H9 (cell line): ENCODE results near the gene LTB4R. TPM values are rescaled to one million over a fixed set of nuclear protein-coding genes. Genes with fewer than 3 reads are reported as not detected.

Source experiments
- DNase-seq: peaks from one replicate; pipeline ENCODE4 v3.0.0-alpha.2; 2017
- H2AFZ ChIP-seq: one replicate; pipeline ENCODE4 v1.6.1; 2013; ENCODE audit warnings: mild to moderate bottlenecking, low read length, control low read depth, moderate library complexity
- H2AK5ac ChIP-seq: 2 replicates; pipeline ENCODE4 v1.6.1; 2013; ENCODE audit warnings: low read length, control low read depth, mixed read lengths; ENCODE audit not compliant: insufficient read length
- H2BK120ac ChIP-seq: one replicate; pipeline ENCODE4 v1.6.1; 2013; ENCODE audit warnings: low read depth, mild to moderate bottlenecking, low read length, control low read depth, inconsistent platforms; ENCODE audit not compliant: poor library complexity, severe bottlenecking
- H2BK12ac ChIP-seq: 2 replicates; pipeline ENCODE4 v1.6.1; 2013; ENCODE audit warnings: low read length, control low read depth, mixed read lengths, low read depth; ENCODE audit not compliant: insufficient read length
- H2BK15ac ChIP-seq: 2 replicates; pipeline ENCODE4 v1.6.1; 2013; ENCODE audit warnings: low read depth, low read length, control low read depth
- H2BK20ac ChIP-seq: one replicate; pipeline ENCODE4 v1.6.1; 2013; ENCODE audit warnings: low read depth, mild to moderate bottlenecking, low read length, control low read depth, inconsistent platforms; ENCODE audit not compliant: poor library complexity, severe bottlenecking
- H2BK5ac ChIP-seq: 2 replicates; pipeline ENCODE4 v1.6.1; 2013; ENCODE audit warnings: low read length, control low read depth, mixed read lengths; ENCODE audit not compliant: insufficient read length
- H3K14ac ChIP-seq: 2 replicates; pipeline ENCODE4 v1.6.1; 2013; ENCODE audit warnings: low read length, control low read depth; ENCODE audit not compliant: insufficient read depth
- H3K18ac ChIP-seq: 2 replicates; pipeline ENCODE4 v1.6.1; 2013; ENCODE audit warnings: low read depth, mild to moderate bottlenecking, mixed read lengths, low read length, control low read depth; ENCODE audit not compliant: insufficient read length
- H3K23ac ChIP-seq: 2 replicates; pipeline ENCODE4 v1.6.1; 2013; ENCODE audit warnings: low read length, control low read depth, mixed read lengths, low read depth; ENCODE audit not compliant: insufficient read length
- H3K23me2 ChIP-seq: 2 replicates; pipeline ENCODE4 v1.6.1; 2013; ENCODE audit warnings: low read depth, mild to moderate bottlenecking, mixed read lengths, low read length, control low read depth; ENCODE audit not compliant: insufficient read length, poor library complexity, severe bottlenecking
- H3K27ac ChIP-seq: 2 replicates; pipeline ENCODE4 v1.5.1; 2013; ENCODE audit warnings: low read length, control low read depth, mixed read lengths, low read depth; ENCODE audit not compliant: insufficient read length
- H3K27me3 ChIP-seq: 2 replicates; pipeline ENCODE4 v1.6.1; 2013; ENCODE audit warnings: low read length, control low read depth, inconsistent platforms; ENCODE audit not compliant: insufficient read depth
- H3K4ac ChIP-seq: 2 replicates; pipeline ENCODE4 v1.6.1; 2013; ENCODE audit warnings: low read depth, mild to moderate bottlenecking, control low read depth, inconsistent platforms, low read length, moderate library complexity
- H3K4me1 ChIP-seq: 2 replicates; pipeline ENCODE4 v1.6.1; 2013; ENCODE audit warnings: low read length, control low read depth, inconsistent platforms; ENCODE audit not compliant: insufficient read depth
- H3K4me2 ChIP-seq: 2 replicates; pipeline ENCODE4 v1.6.1; 2013; ENCODE audit warnings: low read length, control low read depth, mixed read lengths; ENCODE audit not compliant: insufficient read length, insufficient read depth
- H3K56ac ChIP-seq: 2 replicates; pipeline ENCODE4 v1.6.1; 2013; ENCODE audit warnings: low read depth, mild to moderate bottlenecking, mixed read lengths, low read length, control low read depth; ENCODE audit not compliant: insufficient read length
- H3K79me1 ChIP-seq: 2 replicates; pipeline ENCODE4 v1.6.1; 2013; ENCODE audit warnings: low read depth, mild to moderate bottlenecking, moderate library complexity, low read length, control low read depth, inconsistent platforms; ENCODE audit not compliant: insufficient read depth, poor library complexity, severe bottlenecking
- H3K79me2 ChIP-seq: 2 replicates; pipeline ENCODE4 v1.6.1; 2013; ENCODE audit warnings: low read length, control low read depth, inconsistent platforms; ENCODE audit not compliant: insufficient read depth
- H3K9ac ChIP-seq: 2 replicates; pipeline ENCODE4 v1.6.1; 2013; ENCODE audit warnings: low read length, control low read depth, mixed read lengths; ENCODE audit not compliant: insufficient read length; ENCODE audit errors: extremely low read depth
- H3K9me3 ChIP-seq: one replicate; pipeline ENCODE4 v1.6.1; 2013; ENCODE audit warnings: low read depth, low read length, inconsistent platforms; ENCODE audit not compliant: control insufficient read depth
- H3T11ph ChIP-seq: one replicate; pipeline ENCODE4 v1.6.1; 2013; ENCODE audit warnings: mild to moderate bottlenecking, low read length, control low read depth, inconsistent platforms
- H4K20me1 ChIP-seq: one replicate; pipeline ENCODE4 v1.6.1; 2013; ENCODE audit not compliant: control insufficient read depth, insufficient read length, insufficient read depth
- H4K5ac ChIP-seq: 2 replicates; pipeline ENCODE4 v1.6.1; 2013; ENCODE audit warnings: low read depth, mild to moderate bottlenecking, mixed read lengths, low read length, control low read depth; ENCODE audit not compliant: insufficient read length
- H4K8ac ChIP-seq: replicated peaks from 2 replicates; pipeline ENCODE4 v1.6.1; 2013; ENCODE audit warnings: low read length, control low read depth, mixed read lengths, low read depth; ENCODE audit not compliant: insufficient read length
- H4K91ac ChIP-seq: 2 replicates; pipeline ENCODE4 v1.6.1; 2013; ENCODE audit warnings: low read depth, mild to moderate bottlenecking, moderate library complexity, mixed read lengths, low read length, control low read depth; ENCODE audit not compliant: insufficient read length
- H3K27ac Mint-ChIP-seq, 3 experiments: 2 replicates in 2 of 3; 3 replicates in 1 of 3; pipeline ENCODE4 v1.8.0; 2020 to 2021; ENCODE audit warnings: mixed read lengths in 3 of 3, mild to moderate bottlenecking in 1 of 3, moderate library complexity in 1 of 3
- H3K27me3 Mint-ChIP-seq: 2 replicates; pipeline ENCODE4 v1.8.0; 2021; ENCODE audit warnings: low read depth, mild to moderate bottlenecking, moderate library complexity, mixed read lengths
- H3K36me3 Mint-ChIP-seq, 3 experiments: 2 replicates in 2 of 3; 3 replicates in 1 of 3; pipeline ENCODE4 v1.8.0; 2020 to 2021; ENCODE audit warnings: low read depth in 3 of 3, mixed read lengths in 3 of 3; ENCODE audit not compliant: insufficient read depth in 1 of 3
- H3K4me1 Mint-ChIP-seq, 2 experiments: 2 replicates each; pipeline ENCODE4 v1.8.0; 2020; ENCODE audit warnings: mixed read lengths in 2 of 2
- H3K4me3 Mint-ChIP-seq, 2 experiments: 2 replicates in 1 of 2; 3 replicates in 1 of 2; pipeline ENCODE4 v1.8.0; 2020 to 2021; ENCODE audit warnings: mild to moderate bottlenecking in 2 of 2, mixed read lengths in 2 of 2, moderate library complexity in 1 of 2
- H3K9me3 Mint-ChIP-seq, 2 experiments: 2 replicates in 1 of 2; 3 replicates in 1 of 2; pipeline ENCODE4 v1.8.0; 2020; ENCODE audit warnings: mild to moderate bottlenecking in 2 of 2, mixed read lengths in 2 of 2, moderate library complexity in 1 of 2
- WGBS: extraction: QIAGEN DNeasy Blood & Tissue Kit; methylation state at CpG from one replicate; pipeline ENCODE4 v1.1.7; 2013; ENCODE audit warnings: missing lambda C conversion rate, low lambda C conversion rate, mixed read lengths; ENCODE audit not compliant: insufficient read length; ENCODE audit errors: extremely low coverage; 5-methylcytosine and 5-hydroxymethylcytosine counted together
- total RNA-seq: library from RNA; stranded (reverse); gene quantifications from 2 replicates; pipeline ENCODE4 v1.2.1, GENCODE V29; 2021
- TF ChIP-seq, protein P1 (sequence below): fragments of 200-600 bp; sonication (generic); conservative IDR thresholded peaks from 3 replicates; pipeline ENCODE4 v1.8.0; 2021; ENCODE audit warnings: antibody characterized with exemption, mild to moderate bottlenecking

The LTB4R gene
- total RNA-seq, 1 experiment from 2014 or later: 8.9 TPM

DNA sequence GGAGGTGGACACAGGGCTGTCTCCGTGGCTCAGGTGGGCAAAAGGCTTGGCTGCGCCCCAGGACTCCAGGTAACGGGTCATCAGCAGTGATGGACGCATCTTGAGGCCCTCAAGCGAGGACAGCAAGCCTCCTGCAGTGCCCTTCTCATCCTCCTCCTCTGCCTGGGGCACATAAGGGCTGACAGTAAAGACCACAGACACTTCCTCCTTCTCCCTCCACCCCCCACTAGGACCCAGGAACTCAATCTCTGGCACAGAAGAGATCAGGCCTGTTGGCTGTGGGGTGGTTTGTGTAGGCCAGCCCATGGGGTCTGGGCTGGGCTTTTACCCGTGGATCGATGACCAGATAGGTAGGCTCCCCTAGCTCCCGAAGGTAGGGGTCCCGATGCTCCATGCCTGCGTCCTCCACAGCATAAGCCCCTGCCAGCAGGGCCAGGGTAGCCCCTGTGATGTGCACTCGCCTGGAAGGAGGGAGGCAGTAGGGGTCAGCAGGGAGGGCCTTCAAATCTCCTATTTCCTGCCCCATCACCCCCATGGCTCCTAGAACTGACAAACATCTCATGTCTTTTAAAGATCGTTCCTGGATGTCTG, 17.9 kb downstream of the LTB4R start:
- Histone ChIP-seq H3K27ac (no peak overlapping the region), H4K91ac (no peak overlapping the region), H2BK12ac (no peak overlapping the region), H3K23ac (no peak overlapping the region), H3K18ac (no peak overlapping the region), H3K27me3 (peaks cover 13% of the 10 kb centered on the region), H4K8ac (no peak overlapping the region), H3K23me2 (peaks cover 10% of the 10 kb centered on the region), H2AK5ac (no peak overlapping the region), H2AFZ (no peak overlapping the region), H2BK15ac (no peak overlapping the region), H2BK120ac (no peak overlapping the region), H3K9ac (no peak overlapping the region), H3K4me2 (no peak overlapping the region), H3K14ac (no peak overlapping the region), H2BK20ac (no peak overlapping the region), H3K79me2 (no peaks in the 10 kb centered on the region), H3T11ph (no peak overlapping the region), H3K4me1 (no peaks in the 10 kb centered on the region), H4K5ac (no peak overlapping the region), H4K20me1 (no peaks in the 10 kb centered on the region), H3K9me3 (no peaks in the 10 kb centered on the region), H3K79me1 (no peaks in the 10 kb centered on the region), H2BK5ac (no peak overlapping the region), H3K4ac (no peak overlapping the region), H3K56ac (no peak overlapping the region)
- H3K4me3 Mint-ChIP-seq: no peak overlapping the region; a peak in 1 of 5 replicates
- H3K36me3 Mint-ChIP-seq: no peaks in the 10 kb centered on the region; a peak in 1 of 7 replicates
- H3K4me1 Mint-ChIP-seq: peaks cover 12 to 14% of the 10 kb centered on the region in 2 experiments
- H3K27ac Mint-ChIP-seq: no peak overlapping the region
- WGBS: no CpG with 5 or more reads among the region's 12 CpGs
- TF ChIP-seq, protein P1, sequence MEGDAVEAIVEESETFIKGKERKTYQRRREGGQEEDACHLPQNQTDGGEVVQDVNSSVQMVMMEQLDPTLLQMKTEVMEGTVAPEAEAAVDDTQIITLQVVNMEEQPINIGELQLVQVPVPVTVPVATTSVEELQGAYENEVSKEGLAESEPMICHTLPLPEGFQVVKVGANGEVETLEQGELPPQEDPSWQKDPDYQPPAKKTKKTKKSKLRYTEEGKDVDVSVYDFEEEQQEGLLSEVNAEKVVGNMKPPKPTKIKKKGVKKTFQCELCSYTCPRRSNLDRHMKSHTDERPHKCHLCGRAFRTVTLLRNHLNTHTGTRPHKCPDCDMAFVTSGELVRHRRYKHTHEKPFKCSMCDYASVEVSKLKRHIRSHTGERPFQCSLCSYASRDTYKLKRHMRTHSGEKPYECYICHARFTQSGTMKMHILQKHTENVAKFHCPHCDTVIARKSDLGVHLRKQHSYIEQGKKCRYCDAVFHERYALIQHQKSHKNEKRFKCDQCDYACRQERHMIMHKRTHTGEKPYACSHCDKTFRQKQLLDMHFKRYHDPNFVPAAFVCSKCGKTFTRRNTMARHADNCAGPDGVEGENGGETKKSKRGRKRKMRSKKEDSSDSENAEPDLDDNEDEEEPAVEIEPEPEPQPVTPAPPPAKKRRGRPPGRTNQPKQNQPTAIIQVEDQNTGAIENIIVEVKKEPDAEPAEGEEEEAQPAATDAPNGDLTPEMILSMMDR: no peak
- peaks cover 0 to 1% of the 10 kb centered on the region in 2 experiments; a peak in 4 of 5 replicates for H3K9me3 Mint-ChIP-seq
- peaks cover 79% of the 10 kb centered on the region for H3K27me3 Mint-ChIP-seq
- no peak for DNase-seq
